ENCODE measurements around the gene KATNAL2. TPM values are rescaled to one million over a fixed set of nuclear protein-coding genes. Genes with fewer than 3 reads are reported as not detected.
A peak's percentile ranks its signal among the peaks of the same experiment; 100 is the strongest.

KATNAL2 gene
- total and polyA plus RNA-seq, 7 experiments from 2014 or later = 1.1 to 2.8 (median 1.7) TPM; not detected in 2

- intact Hi-C loops (cut with micrococcal nuclease) = no loop called here
- Mint-ChIP-seq H3K4me1 (no peaks in the 10 kb centered on the region), H3K27ac (no peak overlapping the region), H3K4me3 (no peak overlapping the region), H3K9me3 (no peaks in the 10 kb centered on the region), H3K36me3 (no peaks in the 10 kb centered on the region), H3K27me3 (peaks cover 0 to 3% (median 0%) of the 10 kb centered on the region in 5 donors)
- no peak for ATAC-seq
- Histone ChIP-seq H3K36me3 (ENCODE audit: control insufficient read depth in 2 of 3, insufficient read depth in 3 of 3, low read length in 3 of 3) (no peaks in the 10 kb centered on the region), H3K4me3 (ENCODE audit: low read length) (no peak overlapping the region), H3K9me3 (ENCODE audit: control insufficient read depth in 2 of 3, low read length in 3 of 3) (no peaks in the 10 kb centered on the region), H3K27ac (ENCODE audit: low read depth, low read length) (no peak overlapping the region), H3K4me1 (ENCODE audit: control insufficient read depth in 2 of 2, insufficient read depth in 2 of 2, low read length in 2 of 2) (no peaks in the 10 kb centered on the region), H3K27me3 (ENCODE audit: control insufficient read depth in 2 of 2, insufficient read depth in 2 of 2, low read length in 2 of 2) (no peaks in the 10 kb centered on the region)
- POLR2A ChIA-PET = no interaction called here
- CTCF ChIA-PET = interaction anchor here (0.7 kb wide), 1 partner anchor 935 kb away, joined by 3 read pairs; no protein-coding TSS in a partner anchor
- DNase-seq = no peak
These were observed 145.7 kb downstream of the KATNAL2 start for GRCh38 chr18:47063096-47063495.

GRCh38 chr18:47067648-47068047 is 150.2 kb downstream of the KATNAL2 start:
- Histone ChIP-seq H3K36me3 (ENCODE audit: control insufficient read depth in 2 of 3, insufficient read depth in 3 of 3, low read length in 3 of 3) (no peaks in the 10 kb centered on the region), H3K27ac (ENCODE audit: low read depth, low read length) (no peak overlapping the region), H3K4me3 (ENCODE audit: low read length) (no peak overlapping the region), H3K27me3 (ENCODE audit: control insufficient read depth in 2 of 2, insufficient read depth in 2 of 2, low read length in 2 of 2) (no peaks in the 10 kb centered on the region), H3K4me1 (ENCODE audit: control insufficient read depth in 2 of 2, insufficient read depth in 2 of 2, low read length in 2 of 2) (no peaks in the 10 kb centered on the region), H3K9me3 (ENCODE audit: control insufficient read depth in 2 of 3, low read length in 3 of 3) (no peaks in the 10 kb centered on the region)
- Mint-ChIP-seq H3K36me3 (no peaks in the 10 kb centered on the region), H3K27ac (no peak overlapping the region), H3K4me3 (no peak overlapping the region), H3K9me3 (peaks cover 0 to 1% (median 0%) of the 10 kb centered on the region in 11 donors), H3K4me1 (no peaks in the 10 kb centered on the region), H3K27me3 (peaks cover 0 to 8% (median 5%) of the 10 kb centered on the region in 5 donors)
- ATAC-seq = no peak
- DNase-seq = no peak
- intact Hi-C loops (cut with micrococcal nuclease) = no loop called here
- POLR2A ChIA-PET = no interaction called here
- CTCF ChIA-PET = no interaction called here

DNA sequence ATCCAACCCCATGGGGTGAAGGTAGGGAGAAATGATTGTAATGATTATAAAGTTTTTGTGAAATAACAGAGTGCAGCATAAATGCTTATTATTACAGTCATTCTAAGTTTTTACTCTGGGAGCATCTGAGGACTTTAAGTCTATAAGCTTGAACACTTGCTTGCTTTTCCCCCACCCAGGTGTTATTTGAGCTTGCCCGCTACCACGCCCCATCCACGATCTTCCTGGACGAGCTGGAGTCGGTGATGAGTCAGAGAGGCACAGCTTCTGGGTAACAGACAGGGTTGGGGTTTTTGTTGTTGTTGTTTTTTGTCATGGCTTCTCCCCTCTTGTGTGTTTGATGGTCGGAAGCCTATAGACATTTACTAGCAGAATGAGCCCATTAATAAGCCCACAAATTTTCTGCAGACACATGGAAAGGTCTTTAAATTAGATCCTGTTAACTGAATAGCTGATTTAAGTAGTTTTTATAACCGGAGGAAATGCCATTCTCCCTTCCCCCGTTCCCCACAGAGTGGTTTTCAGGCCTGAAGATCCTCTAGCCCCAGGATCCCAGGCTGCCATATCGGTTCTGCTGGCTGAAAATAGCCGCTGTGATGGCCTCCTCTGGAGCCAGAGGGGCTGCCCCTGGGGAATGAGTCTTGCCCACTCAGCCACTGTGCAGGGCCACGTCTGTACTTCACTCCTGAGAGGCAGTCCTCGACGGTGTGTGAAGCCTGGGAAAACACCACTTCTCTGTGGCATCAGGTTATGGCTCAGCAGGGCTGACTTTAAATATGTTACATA is 157.9 kb downstream of the KATNAL2 start:
- Mint-ChIP-seq H3K9me3 (peaks cover 0 to 1% (median 0%) of the 10 kb centered on the region in 11 donors), H3K4me1 (no peaks in the 10 kb centered on the region), H3K27me3 (peaks cover 0 to 8% (median 5%) of the 10 kb centered on the region in 5 donors), H3K27ac (no peak overlapping the region), H3K36me3 (peaks cover 0 to 8% (median 0%) of the 10 kb centered on the region in 5 donors), H3K4me3 (no peak overlapping the region)
- Histone ChIP-seq H3K36me3 (ENCODE audit: control insufficient read depth in 2 of 3, insufficient read depth in 3 of 3, low read length in 3 of 3) (no peaks in the 10 kb centered on the region), H3K9me3 (ENCODE audit: control insufficient read depth in 2 of 3, low read length in 3 of 3) (no peaks in the 10 kb centered on the region), H3K27ac (ENCODE audit: low read depth, low read length) (no peak overlapping the region), H3K4me3 (ENCODE audit: low read length) (no peak overlapping the region), H3K4me1 (ENCODE audit: control insufficient read depth in 2 of 2, insufficient read depth in 2 of 2, low read length in 2 of 2) (no peaks in the 10 kb centered on the region), H3K27me3 (ENCODE audit: control insufficient read depth in 2 of 2, insufficient read depth in 2 of 2, low read length in 2 of 2) (no peaks in the 10 kb centered on the region)
- CTCF ChIA-PET = interaction anchor here (0.6 kb wide), 2 partner anchors 156 to 674 kb away, joined by 3 to 6 read pairs; no protein-coding TSS in a partner anchor
- no peak for ATAC-seq
- DNase-seq = no peak
- POLR2A ChIA-PET = no interaction called here
- intact Hi-C loops (cut with micrococcal nuclease) = no loop called here

DNA sequence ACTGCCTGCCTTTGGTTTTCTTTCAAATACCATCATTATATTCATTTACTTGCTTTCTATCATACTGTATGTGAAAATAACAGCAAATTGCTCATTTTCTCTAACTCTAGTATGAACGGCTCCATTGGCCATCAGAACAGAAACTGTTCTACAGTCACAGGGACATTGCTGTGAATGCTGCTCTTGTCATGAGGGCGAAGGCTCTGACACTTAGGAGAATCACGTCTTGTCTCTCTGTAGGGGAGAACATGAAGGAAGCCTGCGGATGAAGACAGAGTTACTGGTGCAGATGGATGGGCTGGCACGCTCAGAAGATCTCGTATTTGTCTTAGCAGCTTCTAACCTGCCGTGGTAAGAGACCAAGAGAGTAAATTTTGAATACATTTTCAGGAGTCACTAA is 159.7 kb downstream of the KATNAL2 start:
- H3K9me3 Mint-ChIP-seq = no peaks in the 10 kb centered on the region
- intact Hi-C loops (cut with micrococcal nuclease) = no loop called here
- no peaks in the 10 kb centered on the region for H3K36me3 ChIP-seq (ENCODE audit: control insufficient read depth in 2 of 3, insufficient read depth in 3 of 3, low read length in 3 of 3)
- H3K36me3 Mint-ChIP-seq = peaks cover 0 to 8% (median 0%) of the 10 kb centered on the region in 5 donors
- H3K4me3 Mint-ChIP-seq = no peak overlapping the region
- no peak overlapping the region for H3K27ac Mint-ChIP-seq
- peaks cover 0 to 4% (median 0%) of the 10 kb centered on the region in 5 donors for H3K27me3 Mint-ChIP-seq
- no peaks in the 10 kb centered on the region for H3K9me3 ChIP-seq (ENCODE audit: control insufficient read depth in 2 of 3, low read length in 3 of 3)
- H3K27me3 ChIP-seq (ENCODE audit: control insufficient read depth in 2 of 2, insufficient read depth in 2 of 2, low read length in 2 of 2) = no peaks in the 10 kb centered on the region
- no peak for DNase-seq
- H3K4me1 ChIP-seq (ENCODE audit: control insufficient read depth in 2 of 2, insufficient read depth in 2 of 2, low read length in 2 of 2) = no peaks in the 10 kb centered on the region
- no peak overlapping the region for H3K4me3 ChIP-seq (ENCODE audit: low read length)
- POLR2A ChIA-PET = no interaction called here
- no peak overlapping the region for H3K27ac ChIP-seq (ENCODE audit: low read depth, low read length)
- CTCF ChIA-PET = no interaction called here
- H3K4me1 Mint-ChIP-seq = no peaks in the 10 kb centered on the region
- ATAC-seq = no peak

DNA sequence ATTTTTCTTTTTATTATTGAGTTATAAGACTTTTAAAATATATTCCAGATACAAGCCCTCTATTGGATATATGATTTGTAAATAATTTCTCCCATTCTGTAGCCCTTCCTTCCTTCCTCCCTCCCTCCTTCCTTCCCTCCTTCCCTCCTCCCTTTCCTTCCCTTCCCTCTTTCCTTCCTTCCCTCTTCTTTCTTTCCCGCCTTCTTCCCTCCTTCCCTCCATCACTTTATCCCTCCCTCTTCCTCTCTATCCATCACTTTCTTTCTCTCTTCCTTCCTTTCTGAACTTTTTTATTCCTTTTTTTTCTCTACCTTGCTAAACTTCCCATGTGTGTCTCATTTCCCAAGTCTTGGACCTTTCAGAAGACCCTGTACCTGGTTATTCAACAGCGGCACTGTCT is 163.5 kb downstream of the KATNAL2 start:
- no peaks in the 10 kb centered on the region for H3K27me3 Mint-ChIP-seq
- no peaks in the 10 kb centered on the region for H3K4me1 Mint-ChIP-seq
- no peaks in the 10 kb centered on the region for H3K9me3 Mint-ChIP-seq
- no peak overlapping the region for H3K4me3 Mint-ChIP-seq
- H3K9me3 ChIP-seq (ENCODE audit: control insufficient read depth in 2 of 3, low read length in 3 of 3) = no peaks in the 10 kb centered on the region
- POLR2A ChIA-PET = no interaction called here
- peak overlapping the region in 1 of 9 donors; percentile 59 for H3K27ac Mint-ChIP-seq
- H3K27ac ChIP-seq (ENCODE audit: low read depth, low read length) = no peak overlapping the region
- no peak overlapping the region for H3K4me3 ChIP-seq (ENCODE audit: low read length)
- ATAC-seq (no peak), DNase-seq (no peak)
- CTCF ChIA-PET = no interaction called here
- intact Hi-C loops (cut with micrococcal nuclease) = no loop called here
- no peaks in the 10 kb centered on the region for H3K36me3 ChIP-seq (ENCODE audit: control insufficient read depth in 2 of 3, insufficient read depth in 3 of 3, low read length in 3 of 3)
- H3K36me3 Mint-ChIP-seq = peaks cover 0 to 9% (median 0%) of the 10 kb centered on the region in 5 donors
- no peaks in the 10 kb centered on the region for H3K4me1 ChIP-seq (ENCODE audit: control insufficient read depth in 2 of 2, insufficient read depth in 2 of 2, low read length in 2 of 2)
- H3K27me3 ChIP-seq (ENCODE audit: control insufficient read depth in 2 of 2, insufficient read depth in 2 of 2, low read length in 2 of 2) = no peaks in the 10 kb centered on the region

DNA sequence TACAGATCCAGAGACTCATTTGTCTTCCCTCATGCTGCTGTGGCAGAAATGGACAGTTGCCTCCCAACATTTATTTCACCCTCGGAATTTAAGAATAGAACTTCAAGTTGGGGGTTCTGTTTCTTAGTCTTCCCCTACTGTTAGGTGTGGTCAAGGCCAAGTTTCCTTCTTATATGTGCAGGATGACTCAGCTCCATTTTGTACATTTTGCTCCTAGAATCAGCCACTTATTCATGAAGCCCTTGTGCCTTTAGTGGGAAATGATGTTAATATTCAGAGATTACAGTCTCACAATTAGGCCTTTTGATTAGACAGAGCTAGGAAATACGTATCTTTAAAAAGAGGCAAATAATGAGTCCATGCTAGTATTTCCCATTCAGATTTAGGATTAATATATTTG is 164.2 kb downstream of the KATNAL2 start:
- DNase-seq (no peak), ATAC-seq (no peak)
- H3K36me3 Mint-ChIP-seq = peaks cover 0 to 12% (median 0%) of the 10 kb centered on the region in 5 donors
- Histone ChIP-seq H3K9me3 (ENCODE audit: control insufficient read depth in 2 of 3, low read length in 3 of 3) (no peaks in the 10 kb centered on the region), H3K36me3 (ENCODE audit: control insufficient read depth in 2 of 3, insufficient read depth in 3 of 3, low read length in 3 of 3) (no peaks in the 10 kb centered on the region), H3K27me3 (ENCODE audit: control insufficient read depth in 2 of 2, insufficient read depth in 2 of 2, low read length in 2 of 2) (no peaks in the 10 kb centered on the region), H3K4me1 (ENCODE audit: control insufficient read depth in 2 of 2, insufficient read depth in 2 of 2, low read length in 2 of 2) (no peaks in the 10 kb centered on the region), H3K27ac (ENCODE audit: low read depth, low read length) (no peak overlapping the region), H3K4me3 (ENCODE audit: low read length) (no peak overlapping the region)
- ChIA-PET POLR2A (no interaction called here), CTCF (no interaction called here)
- no peak overlapping the region for H3K27ac Mint-ChIP-seq
- no peaks in the 10 kb centered on the region for H3K9me3 Mint-ChIP-seq
- no peak overlapping the region for H3K4me3 Mint-ChIP-seq
- H3K27me3 Mint-ChIP-seq = no peaks in the 10 kb centered on the region
- no peaks in the 10 kb centered on the region for H3K4me1 Mint-ChIP-seq
- intact Hi-C loops (cut with micrococcal nuclease) = no loop called here

DNA sequence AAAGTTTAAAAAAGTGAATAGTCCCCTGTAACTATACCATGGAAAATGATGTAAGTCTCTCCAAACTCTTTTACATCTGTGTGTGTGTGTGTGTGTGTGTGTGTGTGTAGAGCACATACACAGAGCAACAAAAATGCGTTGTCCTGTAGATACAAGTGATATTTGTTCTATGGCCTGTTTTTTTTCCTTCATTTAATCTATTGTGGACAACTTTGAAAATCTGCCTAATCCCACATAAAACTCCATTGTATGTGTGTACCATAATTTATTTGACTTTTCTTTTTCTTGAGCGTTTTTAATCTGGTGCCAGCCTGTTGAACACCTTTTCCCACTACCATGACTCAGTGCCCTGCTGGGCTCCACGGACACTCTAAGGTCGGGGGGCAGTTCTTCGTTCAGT is 170.3 kb downstream of the KATNAL2 start:
- no peak overlapping the region for H3K27ac Mint-ChIP-seq
- ChIA-PET CTCF (no interaction called here), POLR2A (no interaction called here)
- no peaks in the 10 kb centered on the region for H3K4me1 Mint-ChIP-seq
- H3K36me3 Mint-ChIP-seq = peaks cover 0 to 33% (median 15%) of the 10 kb centered on the region in 5 donors
- H3K27ac ChIP-seq (ENCODE audit: low read depth, low read length) = no peak overlapping the region
- ATAC-seq = no peak
- no peaks in the 10 kb centered on the region for H3K36me3 ChIP-seq (ENCODE audit: control insufficient read depth in 2 of 3, insufficient read depth in 3 of 3, low read length in 3 of 3)
- H3K9me3 Mint-ChIP-seq = no peaks in the 10 kb centered on the region
- H3K27me3 ChIP-seq (ENCODE audit: control insufficient read depth in 2 of 2, insufficient read depth in 2 of 2, low read length in 2 of 2) = no peaks in the 10 kb centered on the region
- no peak overlapping the region for H3K4me3 ChIP-seq (ENCODE audit: low read length)
- H3K4me3 Mint-ChIP-seq = no peak overlapping the region
- no peaks in the 10 kb centered on the region for H3K4me1 ChIP-seq (ENCODE audit: control insufficient read depth in 2 of 2, insufficient read depth in 2 of 2, low read length in 2 of 2)
- intact Hi-C loops (cut with micrococcal nuclease) = no loop called here
- DNase-seq = no peak
- no peaks in the 10 kb centered on the region for H3K27me3 Mint-ChIP-seq
- H3K9me3 ChIP-seq (ENCODE audit: control insufficient read depth in 2 of 3, low read length in 3 of 3) = no peaks in the 10 kb centered on the region
